NCI-H82 treated with DMSO at 0.1 percent for 48 hours (cell line): Measurements from ENCODE around the gene RNF138.
A peak's percentile ranks its signal among the peaks of the same experiment; 100 is the strongest.
"Not testable (repeated sequence)": the region's sequence is repeated elsewhere in the genome, so short reads cannot be mapped to it uniquely, and the experiment has no call there.

Experiments used
- DNase-seq: peaks from one replicate; lab custom pipeline; 2025; ENCODE audit not compliant: unreplicated experiment; lab: John Stamatoyannopoulos, UW

RNF138 gene

GRCh38 chr18:32095192-32095899, 3.7 kb downstream of the RNF138 start:
- no peak for DNase-seq

- DNase-seq, result no peak
These were observed 4.2 kb downstream of the RNF138 start for GRCh38 chr18:32095900-32096229.

GRCh38 chr18:32096946-32097345, 5.3 kb downstream of the RNF138 start:
- DNase-seq, result no peak

- DNase-seq, result no peak
These were observed 12.8 kb downstream of the RNF138 start for GRCh38 chr18:32104516-32104915.

- DNase-seq, result no peak
These were observed 18.3 kb downstream of the RNF138 start for GRCh38 chr18:32110005-32110404.

GRCh38 chr18:32111706-32112105, 20.0 kb downstream of the RNF138 start:
- DNase-seq, result no peak

GRCh38 chr18:32112826-32113225, 21.2 kb downstream of the RNF138 start:
- DNase-seq, result no peak

GRCh38 chr18:32114293-32114942, 22.7 kb downstream of the RNF138 start:
- DNase-seq, result no peak

GRCh38 chr18:32122039-32122438, 30.4 kb downstream of the RNF138 start:
- DNase-seq, result no peak

- no peak for DNase-seq
These were observed 34.9 kb downstream of the RNF138 start for GRCh38 chr18:32126538-32126937.

GRCh38 chr18:32135625-32136024, 44.0 kb downstream of the RNF138 start:
- DNase-seq, result no peak

- DNase-seq, result no peak
These were observed 46.8 kb downstream of the RNF138 start for GRCh38 chr18:32138332-32138982.

- DNase-seq, result no peak
These were observed 48.2 kb downstream of the RNF138 start for GRCh38 chr18:32139835-32140283.

- DNase-seq, result no peak
These were observed 56.7 kb downstream of the RNF138 start for GRCh38 chr18:32148185-32148870.

- DNase-seq, result no peak
These were observed 61.2 kb downstream of the RNF138 start for GRCh38 chr18:32152705-32153448.

- no peak for DNase-seq
These were observed 65.2 kb downstream of the RNF138 start for GRCh38 chr18:32156855-32157254.

GRCh38 chr18:32157580-32157979, 65.9 kb downstream of the RNF138 start:
- no peak for DNase-seq

- DNase-seq, result peak; percentile 51
These were observed 66.5 kb downstream of the RNF138 start for GRCh38 chr18:32158108-32158624.

GRCh38 chr18:32158631-32159030, 67.0 kb downstream of the RNF138 start:
- not testable (repeated sequence) for DNase-seq

- DNase-seq, result no peak
These were observed 68.9 kb downstream of the RNF138 start for GRCh38 chr18:32160547-32160946.
